ENCODE results near the gene DES. TPM values are rescaled to one million over a fixed set of nuclear protein-coding genes. Genes with fewer than 3 reads are reported as not detected.

The DES gene
- total RNA-seq: not detected in 2 replicates

GRCh38 chr2:219418155-219419011 lies at the start of gene DES:
TSS of gene DES (plus strand) at chr2:219418377. CDS start at chr2:219418463, 86 bp downstream.

GRCh38 chr2:219387306-219388120 lies 30.7 kb upstream of the DES start, which contains the start of gene DNPEP:
TSS of gene DNPEP (minus strand) at chr2:219387912. CDS start at chr2:219387794, 118 bp downstream.

DNA sequence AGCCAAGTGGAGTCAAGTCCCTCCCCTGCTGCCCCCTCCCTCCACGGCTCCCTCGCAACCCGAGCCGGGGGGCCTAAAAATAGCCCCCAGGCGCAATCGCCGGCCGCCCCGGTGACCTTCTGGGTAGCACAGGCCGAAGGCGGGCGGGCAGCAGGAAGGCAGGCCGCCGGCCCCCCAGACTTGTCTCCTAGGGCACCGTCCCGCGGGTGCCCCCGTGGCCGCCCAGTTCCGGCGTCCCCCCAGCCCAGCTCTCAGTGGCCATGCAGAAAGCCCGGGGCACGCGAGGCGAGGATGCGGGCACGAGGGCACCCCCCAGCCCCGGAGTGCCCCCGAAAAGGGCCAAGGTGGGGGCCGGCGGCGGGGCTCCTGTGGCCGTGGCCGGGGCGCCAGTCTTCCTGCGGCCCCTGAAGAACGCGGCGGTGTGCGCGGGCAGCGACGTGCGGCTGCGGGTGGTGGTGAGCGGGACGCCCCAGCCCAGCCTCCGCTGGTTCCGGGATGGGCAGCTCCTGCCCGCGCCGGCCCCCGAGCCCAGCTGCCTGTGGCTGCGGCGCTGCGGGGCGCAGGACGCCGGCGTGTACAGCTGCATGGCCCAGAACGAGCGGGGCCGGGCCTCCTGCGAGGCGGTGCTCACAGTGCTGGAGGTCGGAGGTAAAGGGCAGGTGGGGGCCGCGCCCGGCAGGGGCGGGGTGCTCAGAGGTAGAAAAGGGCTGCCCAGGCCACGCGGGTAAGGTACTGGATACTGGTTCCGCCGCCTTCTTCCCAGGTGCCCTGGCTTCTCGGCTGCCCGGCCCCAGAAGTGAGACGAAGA lies 16.7 kb downstream of the DES start, which contains the start of gene SPEG:
SPEG (plus strand) TSS at position 126 of the 808 bp plus-strand sequence; CDS start at position 261, 135 bp downstream.

Other genes starting within 250 kb of the DES start
- gene SLC23A3, start 248.3 kb upstream of the DES start, total RNA-seq: 0.43 and 0.48 TPM in 2 replicates
- gene CNPPD1, start 241.5 kb upstream of the DES start, total RNA-seq: 30.1 and 30.9 TPM in 2 replicates
- gene RETREG2, start 240.1 kb upstream of the DES start, total RNA-seq: 56.9 and 72.7 TPM in 2 replicates
- 32.8 and 40.1 TPM in 2 replicates for gene ZFAND2B, start 211.6 kb upstream of the DES start, total RNA-seq
- gene ABCB6, start 199.4 kb upstream of the DES start, total RNA-seq: 38.8 and 55.2 TPM in 2 replicates
- 20.9 and 34.0 TPM in 2 replicates for gene ATG9A, start 188.7 kb upstream of the DES start, total RNA-seq
- gene ANKZF1, start 188.6 kb upstream of the DES start, total RNA-seq: 55.6 and 68.7 TPM in 2 replicates
- 6.6 and 7.2 TPM in 2 replicates for gene GLB1L, start 172.9 kb upstream of the DES start, total RNA-seq
- 25.5 and 36.0 TPM in 2 replicates for gene STK16, start 172.9 kb upstream of the DES start, total RNA-seq
- gene TUBA4B, start 165.1 kb upstream of the DES start, total RNA-seq: not detected in 2 replicates
- gene TUBA4A, start 164.5 kb upstream of the DES start, total RNA-seq: 75.5 and 161 TPM in 2 replicates
- gene DNAJB2, start 139.0 kb upstream of the DES start, total RNA-seq: 50.5 and 50.6 TPM in 2 replicates
- gene PTPRN, start 109.0 kb upstream of the DES start, total RNA-seq: 0.21 and 2.2 TPM in 2 replicates
- gene RESP18, start 85.6 kb upstream of the DES start, total RNA-seq: not detected in 2 replicates
- 39.6 and 87.2 TPM in 2 replicates for gene DNPEP, start 30.5 kb upstream of the DES start, total RNA-seq
- gene SPEG, start 16.5 kb downstream of the DES start, total RNA-seq: 1.5 and 4.8 TPM in 2 replicates
- 23.4 and 35.9 TPM in 2 replicates for gene GMPPA, start 80.5 kb downstream of the DES start, total RNA-seq
- not detected in 2 replicates for gene ASIC4, start 96.1 kb downstream of the DES start, total RNA-seq
- 115 and 131 TPM in 2 replicates for gene CHPF, start 125.4 kb downstream of the DES start, total RNA-seq
- under 0.01 and 0.48 TPM in 2 replicates for gene TMEM198, start 125.7 kb downstream of the DES start, total RNA-seq
- gene OBSL1, start 153.2 kb downstream of the DES start, total RNA-seq: 14.3 and 31.8 TPM in 2 replicates
- gene INHA, start 153.9 kb downstream of the DES start, total RNA-seq: 0.48 TPM in 1 of 2 replicates, not detected in the other
- gene STK11IP, start 179.5 kb downstream of the DES start, total RNA-seq: 15.1 and 20.2 TPM in 2 replicates
- 1.3 and 5.3 TPM in 2 replicates for gene SLC4A3, start 209.3 kb downstream of the DES start, total RNA-seq

Data from tracheal epithelial cell (primary cell).